ENCODE results near the gene PCDH1.

Gene PCDH1

GRCh38 chr5:141874262-141874964 lies 3.8 kb downstream of the PCDH1 start:
- Histone ChIP-seq H3K79me2 (ENCODE audit: insufficient read depth, low read length) (no peaks in the 10 kb centered on the region), H3K27me3 (ENCODE audit: low read length) (no peaks in the 10 kb centered on the region), H3K9ac (ENCODE audit: low read length) (no peak overlapping the region), H3F3A (ENCODE audit: insufficient read depth) (no peaks in the 10 kb centered on the region), H2AFZ (ENCODE audit: low read depth, low read length, severe bottlenecking) (no peak overlapping the region), H3K4me3 (ENCODE audit: insufficient read depth, low read length, poor library complexity, severe bottlenecking) (no peak overlapping the region), H3K9me3 (ENCODE audit: insufficient read depth, low read length) (no peaks in the 10 kb centered on the region), H3K9me2 (replicated peaks; ENCODE audit: insufficient read depth, low read length) (no peaks in the 10 kb centered on the region), H4K20me1 (ENCODE audit: low read depth, low read length) (no peaks in the 10 kb centered on the region), H3K4me2 (ENCODE audit: low read depth, low read length, poor library complexity, severe bottlenecking) (no peak overlapping the region), H3K27ac (ENCODE audit: low read depth, low read length) (no peak overlapping the region), H3K36me3 (ENCODE audit: low read length) (no peaks in the 10 kb centered on the region)
- TF ChIP-seq, protein P1, sequence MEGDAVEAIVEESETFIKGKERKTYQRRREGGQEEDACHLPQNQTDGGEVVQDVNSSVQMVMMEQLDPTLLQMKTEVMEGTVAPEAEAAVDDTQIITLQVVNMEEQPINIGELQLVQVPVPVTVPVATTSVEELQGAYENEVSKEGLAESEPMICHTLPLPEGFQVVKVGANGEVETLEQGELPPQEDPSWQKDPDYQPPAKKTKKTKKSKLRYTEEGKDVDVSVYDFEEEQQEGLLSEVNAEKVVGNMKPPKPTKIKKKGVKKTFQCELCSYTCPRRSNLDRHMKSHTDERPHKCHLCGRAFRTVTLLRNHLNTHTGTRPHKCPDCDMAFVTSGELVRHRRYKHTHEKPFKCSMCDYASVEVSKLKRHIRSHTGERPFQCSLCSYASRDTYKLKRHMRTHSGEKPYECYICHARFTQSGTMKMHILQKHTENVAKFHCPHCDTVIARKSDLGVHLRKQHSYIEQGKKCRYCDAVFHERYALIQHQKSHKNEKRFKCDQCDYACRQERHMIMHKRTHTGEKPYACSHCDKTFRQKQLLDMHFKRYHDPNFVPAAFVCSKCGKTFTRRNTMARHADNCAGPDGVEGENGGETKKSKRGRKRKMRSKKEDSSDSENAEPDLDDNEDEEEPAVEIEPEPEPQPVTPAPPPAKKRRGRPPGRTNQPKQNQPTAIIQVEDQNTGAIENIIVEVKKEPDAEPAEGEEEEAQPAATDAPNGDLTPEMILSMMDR (IDR thresholded peaks at IDR 0.05; ENCODE audit: insufficient read depth, low read length, poor library complexity, severe bottlenecking) = no peak
- TF ChIP-seq EZH2phosphoT487 (conservative IDR thresholded peaks at IDR 0.05; ENCODE audit: low read length) = no peak

DNA sequence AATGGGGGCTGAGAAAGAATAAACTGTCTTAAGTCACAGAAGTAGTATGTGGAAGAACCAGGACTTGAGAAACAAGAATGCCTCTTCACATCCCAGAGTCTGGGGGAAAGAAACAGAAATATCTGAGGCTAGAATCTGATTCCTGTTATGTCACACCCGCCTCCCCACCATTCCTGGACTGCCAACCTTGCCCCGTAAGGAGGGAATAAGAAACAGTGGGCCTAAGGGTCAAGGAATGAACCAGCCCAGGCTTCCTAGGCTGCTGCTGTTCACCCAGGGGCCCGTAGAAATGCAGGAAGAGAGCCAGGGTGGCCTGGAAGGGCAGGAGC lies 4.3 kb downstream of the PCDH1 start:
- H4K20me1 ChIP-seq (ENCODE audit: low read depth, low read length) = no peaks in the 10 kb centered on the region
- H3F3A ChIP-seq (ENCODE audit: insufficient read depth) = no peaks in the 10 kb centered on the region
- H3K9me2 ChIP-seq (replicated peaks; ENCODE audit: insufficient read depth, low read length) = no peaks in the 10 kb centered on the region
- H3K4me3 ChIP-seq (ENCODE audit: insufficient read depth, low read length, poor library complexity, severe bottlenecking) = no peak overlapping the region
- no peaks in the 10 kb centered on the region for H3K79me2 ChIP-seq (ENCODE audit: insufficient read depth, low read length)
- no peaks in the 10 kb centered on the region for H3K27me3 ChIP-seq (ENCODE audit: low read length)
- TF ChIP-seq, protein P1 (IDR thresholded peaks at IDR 0.05; ENCODE audit: insufficient read depth, low read length, poor library complexity, severe bottlenecking) = no peak
- TF ChIP-seq EZH2phosphoT487 (conservative IDR thresholded peaks at IDR 0.05; ENCODE audit: low read length) = no peak
- no peak overlapping the region for H3K4me2 ChIP-seq (ENCODE audit: low read depth, low read length, poor library complexity, severe bottlenecking)
- no peak overlapping the region for H3K9ac ChIP-seq (ENCODE audit: low read length)
- no peak overlapping the region for H2AFZ ChIP-seq (ENCODE audit: low read depth, low read length, severe bottlenecking)
- H3K27ac ChIP-seq (ENCODE audit: low read depth, low read length) = no peak overlapping the region
- no peaks in the 10 kb centered on the region for H3K36me3 ChIP-seq (ENCODE audit: low read length)
- H3K9me3 ChIP-seq (ENCODE audit: insufficient read depth, low read length) = no peaks in the 10 kb centered on the region

- H3K27me3 ChIP-seq (ENCODE audit: low read length) = no peaks in the 10 kb centered on the region
- no peak overlapping the region for H3K9ac ChIP-seq (ENCODE audit: low read length)
These were observed 5.5 kb downstream of the PCDH1 start for GRCh38 chr5:141872496-141873356.

More at GRCh38 chr5:141872496-141873356, 5.5 kb downstream of the PCDH1 start:
- Histone ChIP-seq H3K27ac (ENCODE audit: low read depth, low read length) (no peak overlapping the region), H3K36me3 (ENCODE audit: low read length) (no peaks in the 10 kb centered on the region), H2AFZ (ENCODE audit: low read depth, low read length, severe bottlenecking) (no peak overlapping the region), H3K4me3 (ENCODE audit: insufficient read depth, low read length, poor library complexity, severe bottlenecking) (no peak overlapping the region), H3K9me3 (ENCODE audit: insufficient read depth, low read length) (no peaks in the 10 kb centered on the region), H3K9me2 (replicated peaks; ENCODE audit: insufficient read depth, low read length) (no peaks in the 10 kb centered on the region), H3K79me2 (ENCODE audit: insufficient read depth, low read length) (no peaks in the 10 kb centered on the region), H3K4me2 (ENCODE audit: low read depth, low read length, poor library complexity, severe bottlenecking) (no peak overlapping the region), H3F3A (ENCODE audit: insufficient read depth) (no peaks in the 10 kb centered on the region), H4K20me1 (ENCODE audit: low read depth, low read length) (no peaks in the 10 kb centered on the region)
- no peak for TF ChIP-seq EZH2phosphoT487 (conservative IDR thresholded peaks at IDR 0.05; ENCODE audit: low read length)
- TF ChIP-seq, protein P1 (IDR thresholded peaks at IDR 0.05; ENCODE audit: insufficient read depth, low read length, poor library complexity, severe bottlenecking) = no peak
